SK-N-SH treated with all-trans-retinoic acid at 6 μM for 48 hours (cell line): ENCODE data around the gene NKTR.

Source experiments
- ATAC-seq: fragments of 200-7000 bp; cut with Tn5 transposase; 3 replicates; pipeline ENCODE4 v1.9.1; 2020; ENCODE audit warnings: mild to moderate bottlenecking, moderate library complexity
- ARNTL ChIP-seq: fragments of 450-650 bp; formaldehyde crosslinking; IDR thresholded peaks from 2 replicates; pipeline ENCODE4 v1.5.0; 2020; ENCODE audit warnings: low read depth, mild to moderate bottlenecking, moderate library complexity, borderline replicate concordance
- BACH2 ChIP-seq: fragments of 250-450 bp; sonication (Bioruptor Pico); IDR thresholded peaks from 2 replicates; pipeline ENCODE4 v1.9.0; 2021; ENCODE audit warnings: mild to moderate bottlenecking, borderline replicate concordance
- CREB5 ChIP-seq: fragments of 250-450 bp; sonication (Bioruptor Pico); IDR thresholded peaks from 2 replicates; pipeline ENCODE4 v1.5.1; 2020; ENCODE audit warnings: low read depth, mild to moderate bottlenecking, moderate library complexity
- CSDC2 ChIP-seq: fragments of 250-450 bp; sonication (Bioruptor Pico); IDR thresholded peaks from 2 replicates; pipeline ENCODE4 v1.5.0; 2020; ENCODE audit warnings: mild to moderate bottlenecking, moderate library complexity
- GLIS3 ChIP-seq: fragments of 250-450 bp; sonication (Bioruptor Pico); IDR thresholded peaks from 2 replicates; pipeline ENCODE4 v1.5.0; 2020; ENCODE audit warnings: mild to moderate bottlenecking, moderate library complexity
- PATZ1 ChIP-seq: fragments of 250-450 bp; sonication (Bioruptor Pico); IDR thresholded peaks from 2 replicates; pipeline ENCODE4 v1.8.0; 2020; ENCODE audit warnings: mild to moderate bottlenecking, moderate library complexity, borderline replicate concordance
- PPARA ChIP-seq: fragments of 250-450 bp; sonication (Bioruptor Pico); IDR thresholded peaks from 2 replicates; pipeline ENCODE4 v1.5.0; 2020; ENCODE audit warnings: mild to moderate bottlenecking, borderline replicate concordance
- TSHZ2 ChIP-seq: fragments of 250-450 bp; sonication (Bioruptor Pico); IDR thresholded peaks from 2 replicates; pipeline ENCODE4 v1.5.0; 2020; ENCODE audit warnings: mild to moderate bottlenecking, moderate library complexity
- ZC3H10 ChIP-seq: fragments of 250-450 bp; sonication (Bioruptor Pico); IDR thresholded peaks from 2 replicates; pipeline ENCODE4 v1.5.1; 2021; ENCODE audit warnings: mild to moderate bottlenecking, moderate library complexity
- ZFP3 ChIP-seq: fragments of 250-450 bp; sonication (Bioruptor Pico); IDR thresholded peaks from 2 replicates; pipeline ENCODE4 v1.5.0; 2020; ENCODE audit warnings: mild to moderate bottlenecking, moderate library complexity
- ZFP30 ChIP-seq: fragments of 450-650 bp; formaldehyde crosslinking; IDR thresholded peaks from 2 replicates; pipeline ENCODE4 v1.5.0; 2022; ENCODE audit warnings: mild to moderate bottlenecking, moderate library complexity
- ZNF70 ChIP-seq: fragments of 450-650 bp; formaldehyde crosslinking; IDR thresholded peaks from 2 replicates; pipeline ENCODE4 v1.5.0; 2020; ENCODE audit warnings: mild to moderate bottlenecking, moderate library complexity
- ZNF8 ChIP-seq: fragments of 450-650 bp; formaldehyde crosslinking; IDR thresholded peaks from 2 replicates; pipeline ENCODE4 v1.5.0; 2020; ENCODE audit warnings: mild to moderate bottlenecking, moderate library complexity
- TF ChIP-seq, protein P1 (sequence below): fragments of 250-450 bp; sonication (Bioruptor Pico); IDR thresholded peaks from 2 replicates; pipeline ENCODE4 v1.5.1; 2021; ENCODE audit warnings: mild to moderate bottlenecking, moderate library complexity
- TF ChIP-seq, protein P2 (sequence below): fragments of 250-450 bp; sonication (Bioruptor Pico); IDR thresholded peaks from 2 replicates; pipeline ENCODE4 v1.8.0; 2021; ENCODE audit warnings: low read depth, mild to moderate bottlenecking, moderate library complexity, borderline replicate concordance

Gene NKTR

DNA sequence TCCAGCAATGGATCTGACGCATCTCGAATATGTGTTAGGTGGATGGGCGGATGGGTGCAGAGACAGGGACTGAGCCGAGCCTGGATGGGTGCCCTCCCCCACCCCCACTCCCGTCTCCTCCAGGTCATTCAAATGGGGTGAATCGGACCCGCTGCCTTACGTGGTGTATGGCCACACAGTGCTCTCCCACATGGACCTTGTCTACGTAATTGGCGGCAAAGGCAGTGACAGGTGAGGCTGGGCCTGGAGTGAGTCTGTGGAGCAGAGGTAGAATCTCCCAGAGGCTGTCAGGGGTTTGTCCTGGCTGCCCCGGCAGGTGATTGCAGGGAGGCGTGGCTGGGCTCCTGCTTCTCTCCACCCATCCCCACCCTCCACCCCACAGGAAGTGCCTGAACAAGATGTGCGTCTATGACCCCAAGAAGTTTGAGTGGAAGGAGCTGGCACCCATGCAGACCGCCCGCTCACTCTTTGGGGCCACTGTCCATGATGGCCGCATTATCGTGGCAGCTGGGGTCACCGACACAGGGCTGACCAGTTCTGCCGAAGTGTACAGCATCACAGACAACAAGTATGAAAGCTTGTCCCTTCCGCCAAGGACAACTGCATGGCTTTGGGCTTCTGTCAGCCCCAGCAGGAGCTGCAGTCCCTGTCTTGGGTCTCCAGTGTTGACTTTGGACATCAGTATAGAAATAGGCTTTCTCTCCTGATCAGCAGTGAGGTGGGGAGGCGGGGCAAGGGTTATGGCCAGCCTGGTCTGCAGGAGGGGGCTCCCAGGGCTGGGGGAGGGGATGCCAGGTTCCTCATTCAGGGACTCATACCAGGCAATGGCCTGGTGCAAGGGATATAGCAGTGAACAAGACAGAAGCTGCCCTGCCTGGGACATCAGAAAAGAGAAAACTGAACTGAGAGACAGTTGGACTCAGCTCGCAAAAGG is 88.3 kb downstream of the NKTR start (continued):
- TF ChIP-seq CREB5: no peak

- TF ChIP-seq ZNF70 (CRISPR knock-in tag) (no peak), ARNTL (CRISPR knock-in tag) (no peak), ZNF8 (CRISPR knock-in tag) (no peak), TSHZ2 (CRISPR knock-in tag) (no peak), GLIS3 (CRISPR knock-in tag) (no peak), ZFP3 (CRISPR knock-in tag) (no peak)
- ATAC-seq: no peak
Measured at GRCh38 chr3:42689421-42690014, 89.0 kb downstream of the NKTR start.

DNA sequence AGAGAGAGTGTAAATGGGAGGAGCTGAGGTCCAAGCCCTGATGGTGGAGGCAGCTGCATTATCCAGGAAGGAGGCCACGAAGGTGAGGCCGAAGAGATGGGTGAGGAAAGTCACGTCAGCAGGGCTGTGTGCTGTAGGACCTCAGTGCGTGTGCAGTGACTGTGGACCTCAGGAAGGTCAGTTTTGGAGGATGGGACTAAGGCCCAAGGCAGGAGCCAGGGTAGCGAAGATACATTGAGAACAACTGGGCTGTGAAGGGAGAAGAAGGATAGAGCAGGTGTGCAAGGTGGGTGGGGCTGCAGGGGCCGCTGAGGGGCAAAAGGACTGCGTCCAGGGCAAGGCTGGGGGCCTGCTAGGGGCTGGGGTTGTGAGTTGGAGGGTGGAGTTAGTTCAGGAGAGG is 89.7 kb downstream of the NKTR start:
- ATAC-seq: no peak
- TF ChIP-seq ZFP30 (CRISPR knock-in tag): no peak
- TF ChIP-seq ZNF8 (CRISPR knock-in tag): no peak
- TF ChIP-seq, protein P1, sequence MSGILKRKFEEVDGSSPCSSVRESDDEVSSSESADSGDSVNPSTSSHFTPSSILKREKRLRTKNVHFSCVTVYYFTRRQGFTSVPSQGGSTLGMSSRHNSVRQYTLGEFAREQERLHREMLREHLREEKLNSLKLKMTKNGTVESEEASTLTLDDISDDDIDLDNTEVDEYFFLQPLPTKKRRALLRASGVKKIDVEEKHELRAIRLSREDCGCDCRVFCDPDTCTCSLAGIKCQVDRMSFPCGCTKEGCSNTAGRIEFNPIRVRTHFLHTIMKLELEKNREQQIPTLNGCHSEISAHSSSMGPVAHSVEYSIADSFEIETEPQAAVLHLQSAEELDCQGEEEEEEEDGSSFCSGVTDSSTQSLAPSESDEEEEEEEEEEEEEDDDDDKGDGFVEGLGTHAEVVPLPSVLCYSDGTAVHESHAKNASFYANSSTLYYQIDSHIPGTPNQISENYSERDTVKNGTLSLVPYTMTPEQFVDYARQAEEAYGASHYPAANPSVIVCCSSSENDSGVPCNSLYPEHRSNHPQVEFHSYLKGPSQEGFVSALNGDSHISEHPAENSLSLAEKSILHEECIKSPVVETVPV (CRISPR knock-in tag): no peak
- no peak for TF ChIP-seq CSDC2 (CRISPR knock-in tag)
- TF ChIP-seq ZFP3 (CRISPR knock-in tag): no peak
- TF ChIP-seq BACH2 (CRISPR knock-in tag): no peak
- TF ChIP-seq, protein P2, sequence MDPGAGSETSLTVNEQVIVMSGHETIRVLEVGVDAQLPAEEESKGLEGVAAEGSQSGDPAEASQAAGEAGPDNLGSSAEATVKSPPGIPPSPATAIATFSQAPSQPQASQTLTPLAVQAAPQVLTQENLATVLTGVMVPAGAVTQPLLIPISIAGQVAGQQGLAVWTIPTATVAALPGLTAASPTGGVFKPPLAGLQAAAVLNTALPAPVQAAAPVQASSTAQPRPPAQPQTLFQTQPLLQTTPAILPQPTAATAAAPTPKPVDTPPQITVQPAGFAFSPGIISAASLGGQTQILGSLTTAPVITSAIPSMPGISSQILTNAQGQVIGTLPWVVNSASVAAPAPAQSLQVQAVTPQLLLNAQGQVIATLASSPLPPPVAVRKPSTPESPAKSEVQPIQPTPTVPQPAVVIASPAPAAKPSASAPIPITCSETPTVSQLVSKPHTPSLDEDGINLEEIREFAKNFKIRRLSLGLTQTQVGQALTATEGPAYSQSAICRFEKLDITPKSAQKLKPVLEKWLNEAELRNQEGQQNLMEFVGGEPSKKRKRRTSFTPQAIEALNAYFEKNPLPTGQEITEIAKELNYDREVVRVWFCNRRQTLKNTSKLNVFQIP (CRISPR knock-in tag): no peak
- TF ChIP-seq ARNTL (CRISPR knock-in tag): no peak
- TF ChIP-seq ZC3H10: no peak
- no peak for TF ChIP-seq PATZ1 (CRISPR knock-in tag)
- TF ChIP-seq PPARA: no peak
- no peak for TF ChIP-seq ZNF70 (CRISPR knock-in tag)
